ENCODE measurements around the gene CPN2. TPM values are rescaled to one million over a fixed set of nuclear protein-coding genes. Genes with fewer than 3 reads are reported as not detected.
A peak's percentile ranks its signal among the peaks of the same experiment; 100 is the strongest.

The CPN2 gene
- polyA plus RNA-seq, 2 of the 4 experiments (the other 2 are of a cell fraction): not detected

GRCh38 chr3:194365978-194366490, 14.9 kb upstream of the CPN2 start:
- no peak overlapping the region for H3K4me2 ChIP-seq
- H3K27ac ChIP-seq: no peak overlapping the region
- POLR2A ChIA-PET: no interaction called here
- FAIRE-seq (no peak), DNase-seq (ENCODE audit: low read depth in 1 of 2, low spot score in 1 of 2) (no peak), ATAC-seq (no peak)
- TF ChIP-seq RARB (CRISPR knock-in tag; IDR thresholded peaks at IDR 0.05) (no peak), RCOR1 (IDR thresholded peaks at IDR 0.05; ENCODE audit: low read depth, low read length) (no peak), KDM1A (IDR thresholded peaks at IDR 0.05; ENCODE audit: low read depth) (no peak), FOSB (CRISPR knock-in tag; IDR thresholded peaks at IDR 0.05) (no peak)
- CTCF ChIA-PET: interaction anchor here (8.2 kb wide), 1 partner anchor 22 kb away, joined by 52 read pairs; no protein-coding TSS in a partner anchor
- peaks cover 6% of the 10 kb centered on the region; the same call in 1 of the 3 replicates for H3K4me1 ChIP-seq
- 50% methylated on average over 9 of the region's 12 CpGs for WGBS (ENCODE audit: missing lambda C conversion rate)
- H3K9me3 ChIP-seq: no peaks in the 10 kb centered on the region
- H3K4me3 ChIP-seq: no peak overlapping the region

DNA sequence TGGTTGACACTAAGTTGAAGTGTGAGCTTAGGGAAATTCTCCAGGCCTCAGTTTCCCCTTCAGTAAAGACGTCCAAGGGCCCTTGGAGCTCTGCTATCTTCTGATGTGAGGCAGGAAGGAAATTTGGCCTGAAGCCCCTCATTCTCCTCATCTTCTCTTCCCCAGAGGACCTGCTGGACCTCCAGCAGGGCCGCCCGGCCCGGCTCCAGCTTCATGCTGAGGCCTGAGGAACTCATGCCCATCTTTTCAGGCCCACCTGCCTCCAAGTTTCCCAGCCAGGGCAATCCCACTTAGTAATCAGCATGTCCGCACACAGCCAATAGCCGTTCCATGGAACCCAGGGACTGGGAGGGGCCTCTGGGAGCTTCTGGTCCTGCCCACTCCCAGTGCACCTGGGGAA, 14.4 kb upstream of the CPN2 start:
- CTCF ChIA-PET: interaction anchor here (8.2 kb wide), 1 partner anchor 21 kb away, joined by 52 read pairs; no protein-coding TSS in a partner anchor
- Histone ChIP-seq H3K9me3 (no peaks in the 10 kb centered on the region), H3K4me2 (no peak overlapping the region), H3K4me3 (no peak overlapping the region), H3K4me1 (peaks cover 6% of the 10 kb centered on the region; the same call in 1 of the 3 replicates), H3K27ac (no peak overlapping the region)
- WGBS (ENCODE audit: missing lambda C conversion rate): 85% methylated on average over 4 of the region's 6 CpGs
- ATAC-seq (no peak), DNase-seq (ENCODE audit: low read depth in 1 of 2, low spot score in 1 of 2) (no peak), FAIRE-seq (no peak)
- POLR2A ChIA-PET: no interaction called here
- TF ChIP-seq ZNF302 (CRISPR knock-in tag; IDR thresholded peaks at IDR 0.05) (no peak), KDM5A (IDR thresholded peaks at IDR 0.05) (no peak), RFX5 (IDR thresholded peaks at IDR 0.05) (no peak), NR3C1 (IDR thresholded peaks at IDR 0.05) (no peak), ZC3H11A (IDR thresholded peaks at IDR 0.05) (no peak)
- TF ChIP-seq, protein P1, sequence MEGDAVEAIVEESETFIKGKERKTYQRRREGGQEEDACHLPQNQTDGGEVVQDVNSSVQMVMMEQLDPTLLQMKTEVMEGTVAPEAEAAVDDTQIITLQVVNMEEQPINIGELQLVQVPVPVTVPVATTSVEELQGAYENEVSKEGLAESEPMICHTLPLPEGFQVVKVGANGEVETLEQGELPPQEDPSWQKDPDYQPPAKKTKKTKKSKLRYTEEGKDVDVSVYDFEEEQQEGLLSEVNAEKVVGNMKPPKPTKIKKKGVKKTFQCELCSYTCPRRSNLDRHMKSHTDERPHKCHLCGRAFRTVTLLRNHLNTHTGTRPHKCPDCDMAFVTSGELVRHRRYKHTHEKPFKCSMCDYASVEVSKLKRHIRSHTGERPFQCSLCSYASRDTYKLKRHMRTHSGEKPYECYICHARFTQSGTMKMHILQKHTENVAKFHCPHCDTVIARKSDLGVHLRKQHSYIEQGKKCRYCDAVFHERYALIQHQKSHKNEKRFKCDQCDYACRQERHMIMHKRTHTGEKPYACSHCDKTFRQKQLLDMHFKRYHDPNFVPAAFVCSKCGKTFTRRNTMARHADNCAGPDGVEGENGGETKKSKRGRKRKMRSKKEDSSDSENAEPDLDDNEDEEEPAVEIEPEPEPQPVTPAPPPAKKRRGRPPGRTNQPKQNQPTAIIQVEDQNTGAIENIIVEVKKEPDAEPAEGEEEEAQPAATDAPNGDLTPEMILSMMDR (IDR thresholded peaks at IDR 0.05): no peak

- peak in 1 of 2 experiments; percentile 20; a peak in 1 of 6 replicates for ATAC-seq
- Histone ChIP-seq H3K4me2 (no peak overlapping the region), H3K27ac (peak overlapping the region in 1 of 2 experiments; percentile 28; a peak in 1 of 6 replicates), H3K4me3 (no peak overlapping the region), H3K4me1 (peaks cover 6% of the 10 kb centered on the region; the same call in 1 of the 3 replicates), H3K9me3 (no peaks in the 10 kb centered on the region)
- no peak for DNase-seq (ENCODE audit: low read depth in 1 of 2, low spot score in 1 of 2)
- ChIA-PET POLR2A (no interaction called here), CTCF (interaction anchor here (8.2 kb wide), 1 partner anchor 20 kb away, joined by 52 read pairs; no protein-coding TSS in a partner anchor)
- 70% methylated on average over 16 of the region's 20 CpGs for WGBS (ENCODE audit: missing lambda C conversion rate)
- TF ChIP-seq, protein P1 (IDR thresholded peaks at IDR 0.05): no peak
- TF ChIP-seq CEBPB (IDR thresholded peaks at IDR 0.05): no peak
- no peak for TF ChIP-seq POLR2A (IDR thresholded peaks at IDR 0.05; ENCODE audit: low read length)
- no peak for TF ChIP-seq RAD21 (conservative IDR thresholded peaks at IDR 0.05 in 1 of 2, IDR thresholded peaks at IDR 0.05 in 1 of 2)
- TF ChIP-seq E2F6 (IDR thresholded peaks at IDR 0.05; ENCODE audit: borderline replicate concordance, low read depth): no peak
- TF ChIP-seq MAZ (IDR thresholded peaks at IDR 0.05; ENCODE audit: borderline replicate concordance, low read depth, low read length): no peak
- TF ChIP-seq KDM1A (IDR thresholded peaks at IDR 0.05; ENCODE audit: low read depth): no peak
- TF ChIP-seq TP53 (CRISPR knock-in tag; IDR thresholded peaks at IDR 0.05): no peak
- no peak for TF ChIP-seq BHLHE40 (IDR thresholded peaks at IDR 0.05; ENCODE audit: low read depth, low read length)
- TF ChIP-seq JUN (IDR thresholded peaks at IDR 0.05): no peak
- no peak for TF ChIP-seq ZC3H11A (IDR thresholded peaks at IDR 0.05)
- TF ChIP-seq ZNF302 (CRISPR knock-in tag; IDR thresholded peaks at IDR 0.05): no peak
- TF ChIP-seq HOXA7 (CRISPR knock-in tag; IDR thresholded peaks at IDR 0.05): no peak
- no peak for TF ChIP-seq GATA3 (IDR thresholded peaks at IDR 0.05; ENCODE audit: borderline replicate concordance)
- no peak for TF ChIP-seq NR3C1 (IDR thresholded peaks at IDR 0.05)
- no peak for TF ChIP-seq ESRRA (IDR thresholded peaks at IDR 0.05; ENCODE audit: borderline replicate concordance, low read length)
- no peak for TF ChIP-seq CBX2 (IDR thresholded peaks at IDR 0.05; ENCODE audit: borderline replicate concordance, low read depth)
- no peak for TF ChIP-seq JUNB (IDR thresholded peaks at IDR 0.05)
- TF ChIP-seq, protein P2, sequence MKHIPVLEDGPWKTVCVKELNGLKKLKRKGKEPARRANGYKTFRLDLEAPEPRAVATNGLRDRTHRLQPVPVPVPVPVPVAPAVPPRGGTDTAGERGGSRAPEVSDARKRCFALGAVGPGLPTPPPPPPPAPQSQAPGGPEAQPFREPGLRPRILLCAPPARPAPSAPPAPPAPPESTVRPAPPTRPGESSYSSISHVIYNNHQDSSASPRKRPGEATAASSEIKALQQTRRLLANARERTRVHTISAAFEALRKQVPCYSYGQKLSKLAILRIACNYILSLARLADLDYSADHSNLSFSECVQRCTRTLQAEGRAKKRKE (CRISPR knock-in tag; IDR thresholded peaks at IDR 0.05; ENCODE audit: low read depth): no peak
- no peak for TF ChIP-seq RARB (CRISPR knock-in tag; IDR thresholded peaks at IDR 0.05)
- no peak for FAIRE-seq
These were observed 13.7 kb upstream of the CPN2 start for GRCh38 chr3:194364652-194365434.
